ENCODE data around the gene SIGLEC5. TPM values are rescaled to one million over a fixed set of nuclear protein-coding genes. Genes with fewer than 3 reads are reported as not detected.

The SIGLEC5 gene
- total RNA-seq, 1 donor from 2014 or later = not detected

GRCh38 chr19:51570962-51571575 is 59.1 kb downstream of the SIGLEC5 start, which contains the start of gene ZNF175:
TSS of gene ZNF175 (plus strand) at chr19:51571283. CDS start at chr19:51573330, 2,047 bp downstream.
- Mint-ChIP-seq H3K4me3 (peak within 1 kb of the TSS; percentile 99), H3K4me1 (ENCODE audit: low read depth) (peaks cover 23% of the 10 kb centered on the region)
- intact Hi-C loops (cut with micrococcal nuclease) = loop anchor here (1.0 kb wide), 2 partner anchors 23 to 463 kb away; partner anchors contain the start of gene CTU1

GRCh38 chr19:51568456-51568855 is 61.7 kb downstream of the SIGLEC5 start:
- Mint-ChIP-seq H3K27me3 (ENCODE audit: insufficient read depth) (peaks cover 18% of the 10 kb centered on the region), H3K27ac (no peak overlapping the region)
- intact Hi-C loops (cut with micrococcal nuclease) = no loop called here

More at GRCh38 chr19:51570962-51571575, 59.1 kb downstream of the SIGLEC5 start, which contains the start of gene ZNF175:
- Mint-ChIP-seq H3K27me3 (ENCODE audit: insufficient read depth) (peaks cover 14% of the 10 kb centered on the region), H3K36me3 (ENCODE audit: low read depth) (peaks cover 22% of the 10 kb centered on the region), H3K27ac (peak within 1 kb of the TSS; percentile 81), H3K9me3 (peaks cover 10% of the 10 kb centered on the region)
- DNase-seq (ENCODE audit: low spot score) = peak; percentile 62

GRCh38 chr19:51567583-51567982 is 62.6 kb downstream of the SIGLEC5 start:
- Mint-ChIP-seq H3K9me3 (peaks cover 10% of the 10 kb centered on the region), H3K27ac (no peak overlapping the region)
- intact Hi-C loops (cut with micrococcal nuclease) = no loop called here

More at GRCh38 chr19:51568456-51568855, 61.7 kb downstream of the SIGLEC5 start:
- H3K4me3 Mint-ChIP-seq = no peak overlapping the region
- peaks cover 23% of the 10 kb centered on the region for H3K4me1 Mint-ChIP-seq (ENCODE audit: low read depth)
- peaks cover 17% of the 10 kb centered on the region for H3K36me3 Mint-ChIP-seq (ENCODE audit: low read depth)
- peaks cover 10% of the 10 kb centered on the region for H3K9me3 Mint-ChIP-seq
- no peak for DNase-seq (ENCODE audit: low spot score)

GRCh38 chr19:51566489-51567100 is 63.6 kb downstream of the SIGLEC5 start:
- H3K4me3 Mint-ChIP-seq = no peak overlapping the region
- intact Hi-C loops (cut with micrococcal nuclease) = no loop called here
- H3K9me3 Mint-ChIP-seq = peaks cover 5% of the 10 kb centered on the region
- peaks cover 6% of the 10 kb centered on the region for H3K36me3 Mint-ChIP-seq (ENCODE audit: low read depth)
- H3K4me1 Mint-ChIP-seq (ENCODE audit: low read depth) = peaks cover 13% of the 10 kb centered on the region
- peaks cover 23% of the 10 kb centered on the region for H3K27me3 Mint-ChIP-seq (ENCODE audit: insufficient read depth)
- no peak overlapping the region for H3K27ac Mint-ChIP-seq
- no peak for DNase-seq (ENCODE audit: low spot score)

More at GRCh38 chr19:51567583-51567982, 62.6 kb downstream of the SIGLEC5 start:
- Mint-ChIP-seq H3K4me3 (no peak overlapping the region), H3K27me3 (ENCODE audit: insufficient read depth) (peaks cover 21% of the 10 kb centered on the region), H3K4me1 (ENCODE audit: low read depth) (peaks cover 23% of the 10 kb centered on the region), H3K36me3 (ENCODE audit: low read depth) (peaks cover 12% of the 10 kb centered on the region)
- DNase-seq (ENCODE audit: low spot score) = no peak

GRCh38 chr19:51565583-51565982 is 64.6 kb downstream of the SIGLEC5 start:
- Mint-ChIP-seq H3K27me3 (ENCODE audit: insufficient read depth) (peaks cover 22% of the 10 kb centered on the region), H3K4me1 (ENCODE audit: low read depth) (peaks cover 3% of the 10 kb centered on the region), H3K9me3 (peaks cover 3% of the 10 kb centered on the region), H3K36me3 (ENCODE audit: low read depth) (no peaks in the 10 kb centered on the region), H3K27ac (no peak overlapping the region), H3K4me3 (no peak overlapping the region)
- no peak for DNase-seq (ENCODE audit: low spot score)
- intact Hi-C loops (cut with micrococcal nuclease) = no loop called here

- Mint-ChIP-seq H3K36me3 (ENCODE audit: low read depth) (no peaks in the 10 kb centered on the region), H3K9me3 (no peaks in the 10 kb centered on the region), H3K27ac (no peak overlapping the region), H3K4me3 (no peak overlapping the region), H3K4me1 (ENCODE audit: low read depth) (no peaks in the 10 kb centered on the region), H3K27me3 (ENCODE audit: insufficient read depth) (peaks cover 20% of the 10 kb centered on the region)
- DNase-seq (ENCODE audit: low spot score) = no peak
- intact Hi-C loops (cut with micrococcal nuclease) = no loop called here
Observed at GRCh38 chr19:51564791-51565190, 65.4 kb downstream of the SIGLEC5 start.

Other genes starting within 250 kb of the SIGLEC5 start
- gene LIM2, start 242.4 kb downstream of the SIGLEC5 start, total RNA-seq = not detected in 2 replicates
- 0.15 and 0.18 TPM in 2 replicates for gene C19orf84, start 239.8 kb downstream of the SIGLEC5 start, total RNA-seq
- 2.5 and 3.7 TPM in 2 replicates for gene SIGLEC10, start 212.8 kb downstream of the SIGLEC5 start, total RNA-seq
- 0.10 and 0.13 TPM in 2 replicates for gene SIGLEC8, start 171.9 kb downstream of the SIGLEC5 start, total RNA-seq
- gene CEACAM18, start 151.9 kb downstream of the SIGLEC5 start, total RNA-seq = not detected in 2 replicates
- gene SIGLEC12, start 128.6 kb downstream of the SIGLEC5 start, total RNA-seq = 0.52 and 0.54 TPM in 2 replicates
- 0.98 and 1.6 TPM in 2 replicates for gene SIGLEC6, start 98.7 kb downstream of the SIGLEC5 start, total RNA-seq
- gene ZNF175, start 59.1 kb downstream of the SIGLEC5 start, total RNA-seq = 7.9 and 8.4 TPM in 2 replicates
- not detected in 2 replicates for gene SIGLEC14, start 16.4 kb upstream of the SIGLEC5 start, total RNA-seq
- gene SPACA6, start 62.9 kb upstream of the SIGLEC5 start, total RNA-seq = 6.8 and 8.9 TPM in 2 replicates
- not detected in 2 replicates for gene HAS1, start 93.6 kb upstream of the SIGLEC5 start, total RNA-seq
- gene FPR1, start 121.5 kb upstream of the SIGLEC5 start, total RNA-seq = not detected in 2 replicates
- not detected in 2 replicates for gene FPR2, start 130.8 kb upstream of the SIGLEC5 start, total RNA-seq
- gene FPR3, start 164.8 kb upstream of the SIGLEC5 start, total RNA-seq = not detected in 2 replicates